Frontal cortex (tissue), 4 donors: Measurements from ENCODE around the gene MRPL36. TPM values are rescaled to one million over a fixed set of nuclear protein-coding genes. Genes with fewer than 3 reads are reported as not detected.
"Not testable (repeated sequence)": the region's sequence is repeated elsewhere in the genome, so short reads cannot be mapped to it uniquely, and the experiment has no call there.

Experiments
- DNase-seq, 2 donors: peaks; one replicate each; pipeline ENCODE4 v3.0.0; 2012; ENCODE audit warnings: low spot score in 2 of 2
- FAIRE-seq: peaks from 2 replicates; lab custom pipeline; 2012; peaks lifted over from hg19 to GRCh38; lab: Jason Lieb, UNC
- total RNA-seq: library from RNA; depleted of rRNA; stranded (reverse); fragments of >200 nt; gene quantifications from one replicate; pipeline ENCODE4 v1.2.3, GENCODE V29; 2014
- donor health status: control.
- donor health status: control.
- donor health status: control.

The MRPL36 gene
- total RNA-seq, 1 donor from 2014 or later, result 20.0 TPM

DNA sequence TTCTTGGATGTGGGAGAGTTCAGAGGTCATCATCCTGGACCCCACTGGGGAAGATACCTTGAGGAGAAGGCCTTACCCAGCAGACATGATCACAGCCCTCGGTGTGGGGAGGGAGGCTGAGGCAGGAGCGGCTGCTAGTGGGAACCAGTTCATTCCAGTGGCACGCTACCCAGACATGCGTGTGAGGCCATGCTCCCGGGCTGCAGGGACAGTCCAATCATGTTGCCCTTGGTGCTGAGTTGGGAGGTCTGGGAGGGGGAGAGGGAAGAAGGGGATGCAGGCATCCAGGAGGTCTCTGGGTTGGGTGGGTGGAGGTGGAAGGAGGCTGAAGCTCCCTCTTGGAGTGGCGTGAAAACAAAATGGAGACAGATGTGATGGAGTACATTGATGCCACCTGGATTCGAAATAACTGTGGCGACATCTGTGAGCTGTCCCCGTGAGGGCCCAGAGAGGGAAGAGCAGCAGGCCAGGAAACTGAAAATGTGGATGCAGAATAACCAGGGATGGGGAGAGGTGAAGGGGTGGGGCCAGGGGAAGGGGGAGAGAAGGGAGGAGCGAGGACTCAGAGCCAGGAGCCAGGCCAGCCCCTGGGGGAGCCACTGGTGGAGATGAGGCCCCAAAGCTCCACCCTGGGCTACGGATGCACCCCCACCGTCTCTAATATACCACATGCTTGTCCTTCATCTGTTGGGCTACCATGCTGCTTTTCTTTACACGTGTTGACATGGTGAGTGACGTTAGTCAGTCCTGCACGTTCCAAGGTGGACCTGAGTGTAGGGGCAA, 17.8 kb upstream of the MRPL36 start:
- FAIRE-seq (no peak), DNase-seq (no peak)

DNA sequence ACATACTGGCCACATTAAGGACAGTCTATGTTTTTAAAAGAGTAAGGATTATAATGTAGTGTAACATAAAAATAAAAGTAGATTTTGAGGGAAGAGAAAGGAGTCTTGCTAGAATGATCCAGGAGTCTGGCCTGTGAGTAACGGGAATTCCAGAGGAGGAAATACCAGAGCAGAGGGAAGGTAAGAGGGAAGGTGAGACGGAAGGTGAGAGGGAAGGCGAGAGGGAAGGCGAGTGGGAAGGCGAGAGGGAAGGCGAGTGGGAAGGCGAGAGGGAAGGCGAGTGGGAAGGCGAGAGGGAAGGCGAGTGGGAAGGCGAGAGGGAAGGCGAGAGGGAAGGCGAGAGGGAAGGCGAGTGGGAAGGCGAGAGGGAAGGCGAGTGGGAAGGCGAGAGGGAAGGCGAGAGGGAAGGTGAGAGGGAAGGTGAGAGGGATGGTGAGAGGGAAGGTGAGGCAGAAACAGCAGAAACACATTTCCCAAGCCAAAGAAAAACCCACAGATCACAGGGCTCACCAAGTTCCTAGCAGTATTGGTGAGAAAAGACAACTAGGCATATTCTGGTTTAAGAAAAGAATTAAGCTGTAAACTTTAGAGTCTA, 17.0 kb upstream of the MRPL36 start:
- FAIRE-seq, result not testable (repeated sequence)

DNA sequence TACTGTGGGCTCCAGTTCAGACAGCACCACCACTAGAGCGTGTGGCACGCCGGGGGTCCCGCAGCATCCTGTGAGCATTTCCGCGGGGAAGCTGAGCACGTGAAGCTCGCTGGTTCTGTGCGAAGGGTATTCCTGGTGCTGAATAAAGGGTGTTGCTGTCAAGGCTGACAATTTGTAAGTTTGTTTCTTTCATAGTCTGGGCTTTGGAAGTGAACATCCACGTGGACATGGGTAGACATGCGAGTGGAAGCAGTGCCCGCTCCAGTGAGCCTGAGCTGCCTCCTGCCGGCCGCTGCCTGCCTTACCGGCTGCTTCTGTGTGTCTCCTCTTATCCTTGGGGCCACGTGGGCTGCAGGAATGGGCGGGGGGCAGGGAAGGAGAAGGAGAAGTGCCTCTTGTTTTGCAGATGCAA, 16.2 kb upstream of the MRPL36 start:
- no peak for DNase-seq

More for the DNA sequence above, 17.0 kb upstream of the MRPL36 start:
- DNase-seq, result not testable (repeated sequence)

GRCh38 chr5:1815071-1815786, 15.6 kb upstream of the MRPL36 start:
- DNase-seq, result no peak
- FAIRE-seq, result no peak

More for the DNA sequence above, 16.2 kb upstream of the MRPL36 start:
- no peak for FAIRE-seq

DNA sequence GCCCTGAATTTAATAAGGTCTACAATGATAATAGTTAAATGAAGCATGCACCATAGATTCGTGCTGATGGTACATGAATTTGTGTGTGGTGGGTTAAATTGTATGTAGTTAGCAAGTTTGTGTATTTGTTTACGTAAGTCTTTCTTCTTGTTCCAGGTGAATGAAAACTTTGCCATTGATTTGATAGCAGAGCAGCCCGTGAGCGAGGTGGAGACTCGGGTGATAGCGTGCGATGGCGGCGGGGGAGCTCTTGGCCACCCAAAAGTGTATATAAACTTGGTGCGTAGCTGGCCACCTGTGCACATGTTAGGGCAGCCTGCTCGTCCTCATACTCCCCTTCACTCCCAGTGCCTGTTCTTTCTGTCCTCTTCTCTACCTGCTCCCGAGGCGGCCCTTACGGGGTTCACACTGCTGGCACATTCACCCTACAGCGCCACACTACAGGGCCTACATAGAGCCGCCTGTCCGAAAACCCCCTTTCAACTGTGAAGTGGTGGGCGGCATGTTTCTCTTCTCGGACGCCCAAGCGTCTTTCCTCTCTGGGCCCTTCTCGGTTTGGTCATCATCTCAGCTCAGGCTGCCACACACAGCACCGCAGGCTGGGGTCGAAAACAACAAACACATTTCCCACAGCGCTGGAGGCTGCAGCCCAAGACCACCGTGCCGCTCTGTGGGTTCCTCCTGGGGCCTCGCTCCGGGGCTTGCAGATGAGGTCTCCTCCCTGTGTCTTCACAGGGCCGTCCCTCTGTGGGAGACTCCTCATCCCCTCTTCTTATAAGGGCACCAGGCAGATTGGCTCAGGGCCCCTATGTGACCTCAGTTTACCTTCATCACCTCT, 14.8 kb upstream of the MRPL36 start:
- no peak for FAIRE-seq
- no peak for DNase-seq

- FAIRE-seq (no peak), DNase-seq (no peak)
Observed at GRCh38 chr5:1810581-1811101, 11.0 kb upstream of the MRPL36 start.

- DNase-seq (no peak), FAIRE-seq (no peak)
Observed at GRCh38 chr5:1809416-1810035, 9.9 kb upstream of the MRPL36 start.

DNA sequence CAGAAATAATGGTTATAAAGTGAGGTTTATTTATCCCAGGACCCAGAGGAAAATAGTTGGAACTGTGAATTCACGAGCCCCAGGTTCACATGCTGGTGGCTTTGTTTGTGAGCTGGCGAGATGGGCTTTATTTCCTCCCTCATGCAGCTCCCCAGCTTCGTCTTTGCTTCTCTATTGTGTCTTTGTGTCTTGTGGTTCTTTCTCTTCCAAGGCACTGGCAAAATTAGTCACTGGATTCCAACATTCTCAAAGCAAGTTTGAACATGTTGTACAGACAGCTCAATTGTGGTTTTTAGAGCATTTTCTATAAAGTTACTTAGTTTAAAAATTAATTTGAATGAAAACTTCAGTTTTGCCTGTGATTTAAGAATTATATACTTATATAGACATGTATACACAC, 8.8 kb upstream of the MRPL36 start:
- FAIRE-seq (no peak), DNase-seq (no peak)

GRCh38 chr5:1807451-1808185, 8.0 kb upstream of the MRPL36 start:
- FAIRE-seq, result no peak
- no peak for DNase-seq

DNA sequence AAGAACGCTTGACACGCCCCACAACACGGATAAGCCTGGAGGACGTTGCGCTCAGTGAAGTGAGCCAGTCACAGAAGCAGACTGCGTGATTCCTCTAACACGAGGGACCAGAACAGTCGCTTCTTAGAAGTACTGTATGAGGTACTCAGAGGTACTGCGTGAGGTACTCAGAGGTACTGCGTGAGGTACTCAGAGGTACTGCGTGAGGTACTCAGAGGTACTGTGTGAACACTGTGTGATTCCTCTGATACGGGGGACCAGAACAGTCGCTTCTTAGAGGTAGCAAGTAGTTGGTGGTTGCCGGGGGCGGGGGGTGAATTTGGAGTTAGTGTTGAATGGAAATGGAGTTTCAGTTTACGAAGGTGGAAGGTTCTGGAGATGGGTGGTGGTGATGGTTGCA, 7.3 kb upstream of the MRPL36 start:
- no peak for FAIRE-seq
- DNase-seq, result no peak

GRCh38 chr5:1806199-1806598, 6.6 kb upstream of the MRPL36 start:
- no peak for FAIRE-seq

GRCh38 chr5:1805736-1806135, 6.1 kb upstream of the MRPL36 start:
- FAIRE-seq (no peak), DNase-seq (no peak)

More at GRCh38 chr5:1806199-1806598, 6.6 kb upstream of the MRPL36 start:
- no peak for DNase-seq

GRCh38 chr5:1805326-1805725, 5.7 kb upstream of the MRPL36 start:
- FAIRE-seq (no peak), DNase-seq (no peak)

- no peak for DNase-seq
- no peak for FAIRE-seq
Observed at GRCh38 chr5:1804001-1804690, 4.5 kb upstream of the MRPL36 start.

- DNase-seq (no peak), FAIRE-seq (no peak)
Observed at GRCh38 chr5:1803192-1803591, 3.6 kb upstream of the MRPL36 start.

GRCh38 chr5:1801967-1802295, 2.3 kb upstream of the MRPL36 start:
- no peak for DNase-seq
- no peak for FAIRE-seq

GRCh38 chr5:1801222-1801966, 1.8 kb upstream of the MRPL36 start, which contains the start of gene NDUFS6:
Gene NDUFS6 (plus strand): TSS chr5:1801407. CDS start chr5:1801418, 11 bp downstream.
- peak; percentile 74 to 85 for DNase-seq
- FAIRE-seq, result no peak
